Tibial nerve (tissue), 4 donors: ENCODE results near the gene INSYN2B. TPM values are rescaled to one million over a fixed set of nuclear protein-coding genes. Genes with fewer than 3 reads are reported as not detected.

Experiments
- DNase-seq, 2 donors: peaks; one replicate each; pipeline ENCODE4 v3.0.0-alpha.2; 2019; ENCODE audit warnings: low spot score in 2 of 2
- H3K27ac ChIP-seq, 4 donors: fragments of 200-600 bp; sonication (generic) in 3 of 4; one replicate each; pipeline ENCODE4 v1.5.1; 2017 to 2019; ENCODE audit warnings: mild to moderate bottlenecking in 1 of 4
- H3K27me3 ChIP-seq, 2 donors: fragments of 200-600 bp; sonication (generic) in 1 of 2; one replicate each; pipeline versions ENCODE4 v1.5.1 to v1.6.0; 2017 to 2019
- H3K36me3 ChIP-seq, 3 donors: fragments of 200-600 bp; sonication (generic); one replicate each; pipeline ENCODE4 v1.5.1; 2018 to 2019
- H3K4me1 ChIP-seq, 4 donors: fragments of 200-600 bp; sonication (generic) in 3 of 4; one replicate each; pipeline ENCODE4 v1.5.1; 2017 to 2019
- H3K4me3 ChIP-seq, 4 donors: fragments of 200-600 bp; sonication (generic) in 3 of 4; one replicate each; pipeline ENCODE4 v1.5.1; 2017 to 2019; ENCODE audit warnings: mild to moderate bottlenecking in 1 of 4, moderate library complexity in 1 of 4
- H3K9me3 ChIP-seq, 4 donors: fragments of 200-600 bp; sonication (generic) in 3 of 4; one replicate each; pipeline ENCODE4 v1.5.1; 2017 to 2019
- CTCF ChIP-seq, 5 experiments: fragments of 200-600 bp in 3 of 5; fragments of 450-650 bp in 2 of 5; sonication (generic) in 3 of 5; IDR thresholded peaks; one replicate each; pipeline ENCODE4 v1.5.1; 2016 to 2019; ENCODE audit warnings: antibody characterized with exemption in 5 of 5, mild to moderate bottlenecking in 3 of 5, moderate library complexity in 2 of 5
- EP300 ChIP-seq, 2 donors: sonication (generic); formaldehyde crosslinking; IDR thresholded peaks; one replicate each; pipeline ENCODE4 v1.6.1; 2017; ENCODE audit warnings: antibody characterized with exemption in 2 of 2, mild to moderate bottlenecking in 1 of 2
- POLR2A ChIP-seq, 2 donors: fragments of 450-650 bp; IDR thresholded peaks; one replicate each; pipeline ENCODE4 v1.6.1; 2017; ENCODE audit warnings: antibody characterized with exemption in 2 of 2, mild to moderate bottlenecking in 2 of 2, moderate library complexity in 2 of 2
- WGBS, 2 donors: methylation state at CpG; one replicate each; pipeline ENCODE4 v1.1.5; 2018; 5-methylcytosine and 5-hydroxymethylcytosine counted together
- total RNA-seq, 4 donors: library from RNA; depleted of rRNA; stranded (reverse); fragments of >200 nt; gene quantifications; one replicate each; pipeline ENCODE4 v1.1.0, GENCODE V29; 2016

INSYN2B gene
- total RNA-seq, 4 donors from 2014 or later = 0.60 to 4.2 TPM; not detected in 2

- 79 to 83% methylated on average over 4 of the region's 4 CpGs for WGBS, 2 donors
- H3K27ac ChIP-seq = no peak overlapping the region
- H3K36me3 ChIP-seq = no peaks in the 10 kb centered on the region
- DNase-seq = no peak
- H3K4me3 ChIP-seq = no peak overlapping the region
- H3K9me3 ChIP-seq = no peaks in the 10 kb centered on the region
- H3K27me3 ChIP-seq = no peaks in the 10 kb centered on the region
- H3K4me1 ChIP-seq = no peaks in the 10 kb centered on the region
- no peak for TF ChIP-seq CTCF (IDR thresholded peaks at IDR 0.05)
- TF ChIP-seq POLR2A (IDR thresholded peaks at IDR 0.05) = no peak
- no peak for TF ChIP-seq EP300 (IDR thresholded peaks at IDR 0.05)
Measured at GRCh38 chr5:169886677-169887076, 93.6 kb downstream of the INSYN2B start.

- H3K36me3 ChIP-seq = no peaks in the 10 kb centered on the region
- no peak for TF ChIP-seq POLR2A (IDR thresholded peaks at IDR 0.05)
- no peak for TF ChIP-seq CTCF (IDR thresholded peaks at IDR 0.05)
- no peak for TF ChIP-seq EP300 (IDR thresholded peaks at IDR 0.05)
- H3K4me3 ChIP-seq = no peak overlapping the region
- H3K9me3 ChIP-seq = no peaks in the 10 kb centered on the region
- H3K27me3 ChIP-seq = no peaks in the 10 kb centered on the region
- H3K27ac ChIP-seq = no peak overlapping the region
- H3K4me1 ChIP-seq = no peaks in the 10 kb centered on the region
- 78 to 87% methylated on average over 2 of the region's 2 CpGs for WGBS, 2 donors
- DNase-seq = no peak
Measured at GRCh38 chr5:169886033-169886432, 94.3 kb downstream of the INSYN2B start.

- no peak for DNase-seq
- H3K36me3 ChIP-seq = no peaks in the 10 kb centered on the region
- H3K4me1 ChIP-seq = no peaks in the 10 kb centered on the region
- H3K27ac ChIP-seq = no peak overlapping the region
- H3K9me3 ChIP-seq = no peaks in the 10 kb centered on the region
- TF ChIP-seq POLR2A (IDR thresholded peaks at IDR 0.05) = no peak
- no peak for TF ChIP-seq EP300 (IDR thresholded peaks at IDR 0.05)
- TF ChIP-seq CTCF (IDR thresholded peaks at IDR 0.05) = no peak
- no peaks in the 10 kb centered on the region for H3K27me3 ChIP-seq
- no peak overlapping the region for H3K4me3 ChIP-seq
- 73 to 83% methylated on average over 5 of the region's 5 CpGs for WGBS, 2 donors
Measured at GRCh38 chr5:169881702-169882303, 98.5 kb downstream of the INSYN2B start.

- TF ChIP-seq POLR2A (IDR thresholded peaks at IDR 0.05) = no peak
- Histone ChIP-seq H3K9me3 (no peaks in the 10 kb centered on the region), H3K36me3 (no peaks in the 10 kb centered on the region), H3K27ac (no peak overlapping the region), H3K4me3 (no peak overlapping the region), H3K4me1 (peaks cover 0 to 4% (median under 1%) of the 10 kb centered on the region in 4 donors), H3K27me3 (no peaks in the 10 kb centered on the region)
- DNase-seq = no peak
- WGBS, 2 donors = 85 to 93% methylated on average over 2 of the region's 2 CpGs
Measured at GRCh38 chr5:169880785-169881184, 99.5 kb downstream of the INSYN2B start.

- 74 to 80% methylated on average over 4 of the region's 4 CpGs for WGBS, 2 donors
- peaks cover 0 to 4% (median 2%) of the 10 kb centered on the region in 4 donors for H3K4me1 ChIP-seq
- DNase-seq = no peak
Measured at GRCh38 chr5:169880012-169880663, 100.2 kb downstream of the INSYN2B start.

More at GRCh38 chr5:169880012-169880663, 100.2 kb downstream of the INSYN2B start:
- H3K27ac ChIP-seq = peak overlapping the region in 1 of 4 donors; percentile 12
- no peak for TF ChIP-seq POLR2A (IDR thresholded peaks at IDR 0.05)
- TF ChIP-seq EP300 (IDR thresholded peaks at IDR 0.05) = no peak
- no peak for TF ChIP-seq CTCF (IDR thresholded peaks at IDR 0.05)
- H3K36me3 ChIP-seq = no peaks in the 10 kb centered on the region
- H3K9me3 ChIP-seq = no peaks in the 10 kb centered on the region
- H3K4me3 ChIP-seq = no peak overlapping the region
- H3K27me3 ChIP-seq = no peaks in the 10 kb centered on the region
